Activated CD8-positive, alpha-beta memory T cell treated with anti-CD3 and anti-CD28 coated beads, Interleukin-2, amount 50 U/mL, for 4 hours (primary cell): ENCODE measurements around the gene GNL3L.
"Not testable (repeated sequence)": the region's sequence is repeated elsewhere in the genome, so short reads cannot be mapped to it uniquely, and the experiment has no call there.

ENCODE experiments used
- DNase-seq: peaks from one replicate; pipeline ENCODE4 v3.0.0-alpha.2; 2020

Gene GNL3L

GRCh38 chrX:54529552-54530356, at the start of gene GNL3L:
Gene GNL3L (plus strand): TSS chrX:54530219. CDS start chrX:54532567, 2,348 bp downstream.
- peak; percentile 76 for DNase-seq

- no peak for DNase-seq
These were observed 47.0 kb upstream of the GNL3L start for GRCh38 chrX:54482839-54483593.

- no peak for DNase-seq
These were observed 46.1 kb upstream of the GNL3L start for GRCh38 chrX:54483946-54484345.

- DNase-seq = no peak
These were observed 45.4 kb upstream of the GNL3L start for GRCh38 chrX:54484666-54485065.

- not testable (repeated sequence) for DNase-seq
These were observed 40.2 kb upstream of the GNL3L start for GRCh38 chrX:54489819-54490218.

GRCh38 chrX:54492340-54492739, 37.7 kb upstream of the GNL3L start:
- no peak for DNase-seq

- DNase-seq = no peak
These were observed 35.6 kb upstream of the GNL3L start for GRCh38 chrX:54494166-54494988.

- no peak for DNase-seq
These were observed 34.8 kb upstream of the GNL3L start for GRCh38 chrX:54494989-54495813.

GRCh38 chrX:54495814-54496516, 34.1 kb upstream of the GNL3L start, which contains the start of gene FGD1:
Gene FGD1 (minus strand): TSS chrX:54496234. CDS start chrX:54495432, 802 bp downstream.
- peak; percentile 55 for DNase-seq

- no peak for DNase-seq
These were observed 33.5 kb upstream of the GNL3L start for GRCh38 chrX:54496517-54496852.

- DNase-seq = no peak
These were observed 33.1 kb upstream of the GNL3L start for GRCh38 chrX:54496936-54497335.

- no peak for DNase-seq
These were observed 20.6 kb upstream of the GNL3L start for GRCh38 chrX:54509400-54509799.

- no peak for DNase-seq
These were observed 868 bp upstream of the GNL3L start for GRCh38 chrX:54529151-54529550.

GRCh38 chrX:54530357-54530900, 410 bp downstream of the GNL3L start:
- DNase-seq = no peak

- DNase-seq = no peak
These were observed 4.3 kb downstream of the GNL3L start for GRCh38 chrX:54534271-54534670.

- DNase-seq = no peak
These were observed 10.3 kb downstream of the GNL3L start for GRCh38 chrX:54540289-54540688.

GRCh38 chrX:54542239-54542638, 12.2 kb downstream of the GNL3L start:
- not testable (repeated sequence) for DNase-seq

GRCh38 chrX:54550821-54551220, 20.8 kb downstream of the GNL3L start:
- no peak for DNase-seq

- no peak for DNase-seq
These were observed 21.8 kb downstream of the GNL3L start for GRCh38 chrX:54551801-54552200.

GRCh38 chrX:54555006-54555405, 25.0 kb downstream of the GNL3L start:
- not testable (repeated sequence) for DNase-seq

- no peak for DNase-seq
These were observed 30.4 kb downstream of the GNL3L start for GRCh38 chrX:54560411-54560810.
